ENCODE measurements around the gene ABCA13. TPM values are rescaled to one million over a fixed set of nuclear protein-coding genes. Genes with fewer than 3 reads are reported as not detected.

Gene ABCA13
- total and polyA plus RNA-seq, 2 of the 4 experiments (the other 2 are of a cell fraction): under 0.01 to 0.07 TPM

GRCh38 chr7:48411619-48412018 is 240.4 kb downstream of the ABCA13 start:
- no peak overlapping the region for H2AK5ac ChIP-seq (ENCODE audit: low read depth, low read length)
- dilution Hi-C loops (cut with HindIII; ENCODE audit: low sequenced_read_pairs, unreplicated experiment): no loop called here
- CTCF ChIA-PET: no interaction called here

More at GRCh38 chr7:48411619-48412018, 240.4 kb downstream of the ABCA13 start:
- Histone ChIP-seq H3K27me3 (ENCODE audit: control insufficient read depth, insufficient read depth, low read length) (no peaks in the 10 kb centered on the region), H3K4ac (ENCODE audit: low read depth, low read length) (no peak overlapping the region), H3K27ac (ENCODE audit: insufficient read depth, low read length) (no peak overlapping the region), H2BK5ac (ENCODE audit: low read depth, low read length, poor library complexity, severe bottlenecking) (no peak overlapping the region), H3K18ac (ENCODE audit: low read depth, low read length) (no peak overlapping the region), H3K9me3 (ENCODE audit: control insufficient read depth, insufficient read depth, low read length) (no peaks in the 10 kb centered on the region), H4K20me1 (ENCODE audit: insufficient read depth, low read length) (no peaks in the 10 kb centered on the region), H3K36me3 (ENCODE audit: control insufficient read depth, insufficient read depth, low read length) (no peaks in the 10 kb centered on the region), H4K5ac (ENCODE audit: low read depth, low read length) (no peak overlapping the region), H3K56ac (ENCODE audit: extremely low read depth, insufficient read depth, low read length) (no peak overlapping the region), H3K4me3 (ENCODE audit: insufficient read depth, low read depth, low read length) (no peak overlapping the region), H3K9me1 (ENCODE audit: insufficient read depth, low read length) (no peaks in the 10 kb centered on the region), H2AFZ (replicated peaks; ENCODE audit: low read length, poor library complexity) (no peak overlapping the region), H4K91ac (ENCODE audit: insufficient read depth, low read depth, low read length) (no peak overlapping the region), H2BK20ac (ENCODE audit: low read depth, low read length) (no peak overlapping the region), H2BK120ac (ENCODE audit: low read depth, low read length) (no peak overlapping the region), H3K9ac (ENCODE audit: low read depth, low read length) (no peak overlapping the region), H3K4me1 (ENCODE audit: control insufficient read depth, insufficient read depth, low read length) (no peaks in the 10 kb centered on the region), H4K8ac (ENCODE audit: low read depth in 2 of 2, low read length in 2 of 2) (no peak overlapping the region), H3K14ac (replicated peaks; ENCODE audit: low read depth, low read length) (no peak overlapping the region), H3K79me1 (ENCODE audit: low read depth in 1 of 2, low read length in 2 of 2) (no peaks in the 10 kb centered on the region), H2AK9ac (replicated peaks; ENCODE audit: low read depth, low read length, poor library complexity) (no peak overlapping the region), H3K4me2 (ENCODE audit: low read depth, low read length) (no peak overlapping the region), H2BK15ac (ENCODE audit: low read depth, low read length) (no peak overlapping the region), H3K23ac (ENCODE audit: low read depth, low read length) (no peak overlapping the region)
- intact Hi-C loops (cut with micrococcal nuclease): no loop called here
- ATAC-seq (ENCODE audit: low read depth) (no peak), DNase-seq (no peak)
- WGBS, 2 experiments (ENCODE audit: extremely low coverage in 2 of 2, insufficient read length in 1 of 2): 30% methylated on average over 2 of the region's 5 CpGs; no CpG with 5 or more reads in 1 of the 2 experiments
- no TSS peak for BruUV-seq (replicated peaks)
- TF ChIP-seq MAFK (IDR thresholded peaks at IDR 0.05; ENCODE audit: low read depth, low read length) (no peak), SMC3 (IDR thresholded peaks at IDR 0.05; ENCODE audit: low read depth, low read length) (no peak), CEBPB (IDR thresholded peaks at IDR 0.05; ENCODE audit: low read depth, low read length) (no peak)
- in situ Hi-C loops (cut with MboI; ENCODE audit: low sequenced_read_pairs): no loop called here
- POLR2A ChIA-PET (ENCODE audit: unreplicated experiment): no interaction called here
